ENCODE results near the gene EFCC1.

Gene EFCC1

DNA sequence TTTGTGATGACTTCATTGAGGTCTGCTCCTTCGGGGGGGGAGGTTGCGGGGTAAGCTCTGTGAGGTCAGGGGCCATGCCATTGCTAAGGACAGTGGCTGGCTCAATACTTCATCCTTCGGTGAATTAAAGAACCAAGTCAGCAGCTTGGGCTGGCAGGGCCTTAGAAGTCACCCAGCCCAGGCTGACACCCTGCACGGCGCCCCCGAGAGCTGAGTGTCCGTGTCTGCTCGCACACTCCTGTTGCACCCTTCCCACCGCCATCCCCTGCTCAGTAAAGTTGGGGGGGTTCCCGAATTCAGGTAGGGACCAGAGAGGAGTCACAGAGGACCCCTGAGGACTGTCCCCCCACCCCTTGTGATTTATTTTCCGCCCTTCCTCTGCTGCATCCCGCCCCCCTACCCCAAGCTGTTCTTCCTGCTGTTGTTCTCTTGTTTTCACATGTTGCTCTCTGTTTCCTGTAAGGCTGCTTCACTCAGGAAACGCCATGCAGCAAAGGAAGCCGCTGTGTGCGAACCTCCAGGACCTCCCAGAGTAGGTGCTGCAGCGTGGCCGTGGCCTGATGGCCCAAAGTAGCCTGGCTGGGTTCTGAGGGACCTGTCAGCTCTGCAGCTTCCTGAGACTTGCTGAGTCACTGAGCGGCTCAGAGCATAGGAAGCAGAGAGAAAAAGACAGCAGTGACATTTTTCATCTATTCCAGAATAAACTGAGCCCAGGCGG lies 14.4 kb downstream of the EFCC1 start:
- no peak for DNase-seq

DNA sequence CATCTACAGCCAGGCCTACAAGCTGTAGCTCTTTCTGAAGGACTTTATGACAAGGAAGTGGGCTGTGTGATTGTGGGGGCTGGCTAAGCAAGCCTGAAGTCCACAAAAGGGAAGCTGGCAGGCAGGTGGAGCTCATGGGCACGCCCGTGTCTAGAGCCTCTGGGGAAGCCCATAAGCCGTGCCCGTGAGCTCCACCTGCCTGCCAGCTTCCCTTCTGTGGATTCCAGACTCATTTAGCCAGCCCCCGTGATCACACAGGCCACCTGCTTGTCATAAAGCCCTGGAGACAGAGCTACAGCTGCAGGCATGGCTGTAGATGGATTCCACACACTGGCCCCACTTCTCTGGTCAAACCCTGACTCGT lies 15.2 kb downstream of the EFCC1 start:
- peak; percentile 5 to 69 for DNase-seq

DNA sequence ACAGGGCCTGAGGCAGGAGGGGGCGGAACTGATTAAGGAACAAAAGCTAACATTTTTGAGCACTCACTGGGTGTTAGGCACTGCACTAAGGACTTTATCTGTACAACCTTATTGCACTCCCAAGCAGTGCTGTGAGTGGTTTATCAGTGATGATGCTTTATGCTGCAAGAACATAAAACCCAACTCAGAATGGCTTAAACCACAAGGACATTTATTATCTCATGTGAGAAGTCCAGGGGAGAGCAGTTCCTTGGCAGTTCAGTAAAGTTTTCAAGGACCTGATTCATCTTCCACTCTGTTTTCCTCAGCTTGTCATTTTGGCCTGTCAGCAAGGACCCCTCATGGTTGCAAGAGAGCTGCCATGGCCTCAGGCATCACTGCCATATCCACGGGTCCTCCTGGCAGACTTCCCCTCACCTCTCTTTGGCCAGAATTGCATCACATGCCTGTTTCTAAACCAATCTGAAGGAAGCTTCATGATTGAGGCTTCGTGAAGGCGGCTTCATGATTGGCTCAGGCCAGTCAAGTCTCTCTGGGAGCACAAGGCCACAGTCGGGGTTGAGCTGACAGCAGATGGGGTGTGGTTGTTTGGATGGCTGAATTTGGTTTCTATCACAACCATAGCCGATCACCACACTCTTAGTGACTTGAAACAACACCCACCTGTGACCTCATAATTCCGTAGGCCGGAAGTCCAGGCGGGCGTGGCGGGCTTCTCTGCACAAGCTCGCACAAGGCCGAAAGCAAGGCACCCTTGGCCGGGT lies 15.8 kb downstream of the EFCC1 start:
- DNase-seq: no peak

DNA sequence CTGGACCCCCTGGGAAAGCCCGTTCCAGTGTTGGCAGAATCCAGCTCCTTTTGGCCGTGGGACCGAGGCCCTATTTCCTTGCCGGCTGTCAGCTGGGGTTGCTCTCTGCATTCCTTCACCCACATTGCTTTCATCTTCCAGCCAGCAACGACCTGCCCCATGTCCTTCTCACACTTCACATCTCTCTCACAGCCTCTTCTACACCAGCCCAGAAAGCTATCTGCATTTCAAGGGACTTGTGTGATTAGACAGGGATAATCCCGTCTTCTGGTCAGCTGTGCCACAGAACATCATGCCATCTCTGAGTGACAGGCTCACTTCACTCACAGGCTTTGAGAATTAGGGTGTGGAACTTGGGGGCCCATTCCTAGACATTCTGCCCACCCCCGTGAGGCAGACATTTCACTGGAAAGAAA lies 16.4 kb downstream of the EFCC1 start:
- DNase-seq: no peak

DNA sequence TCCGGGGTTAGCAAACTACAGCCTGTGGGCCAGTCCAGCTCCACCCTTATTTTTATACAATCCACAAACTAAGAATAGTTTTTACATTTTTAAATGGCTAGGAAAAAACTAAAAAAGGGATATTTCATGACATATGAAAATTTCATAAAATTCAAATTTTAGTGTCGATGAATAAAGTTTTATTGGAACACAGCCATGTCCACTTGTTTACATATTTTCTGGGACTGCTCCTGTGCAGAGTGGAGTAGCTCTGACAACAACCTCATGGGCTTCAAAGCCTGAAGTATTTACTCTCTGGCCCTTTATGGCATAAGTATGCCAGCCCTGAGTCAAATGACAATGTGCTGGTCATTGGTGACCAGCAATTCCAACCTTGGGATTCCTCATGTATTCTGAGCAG lies 17.2 kb downstream of the EFCC1 start:
- no peak for DNase-seq

DNA sequence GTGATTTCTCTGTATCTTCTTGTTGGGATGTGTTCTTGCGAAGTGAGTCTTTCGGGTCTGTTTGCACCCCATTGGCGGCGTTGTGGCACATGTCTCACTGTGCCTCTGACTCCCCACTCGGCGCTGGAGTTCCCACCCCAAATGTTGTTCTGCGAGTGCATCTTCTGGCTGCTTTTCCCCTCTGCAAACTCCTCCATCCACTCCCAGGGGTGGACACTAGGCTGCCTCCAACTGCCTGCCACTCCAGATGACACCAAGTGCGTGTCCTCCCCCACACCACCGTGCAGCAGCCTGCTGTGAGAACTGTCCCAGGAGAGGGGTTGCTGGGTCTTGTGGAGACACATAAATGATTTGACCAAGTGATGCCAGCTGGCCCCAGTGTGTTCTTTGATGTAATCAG lies 17.6 kb downstream of the EFCC1 start:
- no peak for DNase-seq

DNA sequence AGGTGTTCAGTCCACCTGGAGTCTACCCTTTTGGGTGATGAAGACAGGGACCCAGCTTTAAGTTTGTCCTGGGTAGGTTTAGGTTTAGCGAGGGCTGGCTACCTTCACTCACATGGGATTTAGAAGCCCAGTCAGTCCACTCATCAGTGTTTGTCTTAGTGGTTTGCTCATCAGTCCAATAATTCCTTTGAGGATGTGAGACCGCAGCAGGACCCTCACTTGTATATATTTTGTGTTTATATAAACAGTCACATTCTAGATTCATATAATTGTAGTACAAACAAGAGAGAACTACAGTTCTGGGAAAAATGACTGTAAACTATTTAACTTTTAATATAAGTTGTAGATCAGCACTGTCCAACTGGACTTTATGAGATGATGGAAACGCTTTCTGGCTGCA lies 18.2 kb downstream of the EFCC1 start:
- no peak for DNase-seq

DNA sequence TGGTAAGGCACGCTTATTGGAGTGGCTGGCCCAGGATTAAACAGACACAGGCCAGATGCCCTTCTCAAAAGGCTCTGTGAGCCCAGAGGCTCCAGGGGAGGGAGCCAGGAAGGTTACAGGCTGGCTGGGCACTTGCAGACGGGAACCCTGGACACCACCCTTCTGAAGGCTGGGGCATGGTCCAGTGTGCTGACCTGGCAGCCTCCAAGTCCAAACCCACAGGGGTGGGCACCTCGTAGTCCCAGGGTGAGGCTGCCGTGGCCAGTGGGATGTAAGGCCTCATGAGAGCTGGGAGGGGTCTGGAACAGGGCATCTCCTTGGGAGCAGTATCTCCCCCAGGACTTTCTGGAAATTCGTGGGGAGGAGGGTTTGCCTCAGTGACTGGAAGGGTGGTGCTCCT lies 19.6 kb downstream of the EFCC1 start:
- no peak for DNase-seq

DNA sequence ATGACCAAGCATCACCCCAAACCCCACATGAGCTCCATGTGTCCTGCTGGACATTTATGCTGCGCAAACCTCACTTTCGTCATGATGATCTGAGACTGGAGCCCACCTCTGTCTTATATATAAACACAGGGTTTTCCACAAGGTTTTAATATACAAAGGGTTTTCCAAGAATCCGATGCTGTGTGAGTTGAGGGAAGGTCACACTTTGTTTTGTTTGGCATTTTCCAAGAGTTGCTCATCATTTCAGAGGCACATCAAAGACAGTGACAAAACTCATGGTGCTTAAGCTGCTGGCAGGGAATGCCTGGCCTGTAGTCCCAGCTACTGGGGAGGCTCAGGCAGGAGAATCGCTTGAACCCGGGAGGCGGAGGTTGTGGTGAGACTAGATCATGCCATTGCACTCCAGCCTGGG lies 20.0 kb downstream of the EFCC1 start:
- no peak for DNase-seq

DNA sequence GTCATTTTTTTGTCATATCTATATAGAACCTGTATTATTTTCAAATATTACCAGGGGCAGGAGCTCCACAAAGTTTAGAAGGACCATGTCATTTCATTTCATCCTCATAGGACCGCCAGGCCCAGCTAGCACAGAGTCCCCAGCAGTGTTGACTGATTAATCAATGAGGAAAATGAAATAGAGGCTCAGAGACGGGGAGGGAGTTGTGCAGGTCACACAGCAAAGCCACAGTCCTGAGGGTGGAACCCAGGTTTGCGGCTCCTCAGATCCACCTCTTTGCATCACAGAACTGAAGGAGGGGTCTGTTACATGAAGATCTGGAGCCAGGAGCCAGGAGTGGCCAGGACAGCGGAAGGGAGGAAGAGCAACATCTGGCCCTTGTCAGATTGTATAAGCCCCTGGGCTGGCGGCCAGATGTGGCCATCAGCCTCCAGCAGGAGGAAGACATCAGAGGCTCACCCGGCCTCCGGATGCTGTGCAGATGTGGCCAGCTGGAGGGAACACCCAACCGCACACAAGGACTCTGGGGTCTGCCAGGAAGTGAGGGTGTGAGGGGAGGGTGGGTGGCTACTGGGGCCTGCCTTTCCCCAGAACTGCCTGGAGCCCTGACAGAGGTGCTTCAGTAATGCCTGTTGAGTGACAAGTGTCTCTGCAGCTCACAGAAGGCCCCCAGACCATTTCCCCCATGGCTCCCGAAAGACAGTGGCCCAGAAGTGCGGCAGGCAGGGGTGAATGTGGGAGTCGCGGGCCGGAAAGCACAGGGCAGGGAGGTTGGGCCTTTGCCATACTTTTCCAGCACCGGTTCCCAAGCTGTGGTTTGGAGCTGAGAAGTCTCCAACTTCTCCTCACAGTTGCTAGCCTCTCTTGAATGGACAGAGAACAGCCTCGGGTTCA lies 21.3 kb downstream of the EFCC1 start:
- DNase-seq: no peak

DNA sequence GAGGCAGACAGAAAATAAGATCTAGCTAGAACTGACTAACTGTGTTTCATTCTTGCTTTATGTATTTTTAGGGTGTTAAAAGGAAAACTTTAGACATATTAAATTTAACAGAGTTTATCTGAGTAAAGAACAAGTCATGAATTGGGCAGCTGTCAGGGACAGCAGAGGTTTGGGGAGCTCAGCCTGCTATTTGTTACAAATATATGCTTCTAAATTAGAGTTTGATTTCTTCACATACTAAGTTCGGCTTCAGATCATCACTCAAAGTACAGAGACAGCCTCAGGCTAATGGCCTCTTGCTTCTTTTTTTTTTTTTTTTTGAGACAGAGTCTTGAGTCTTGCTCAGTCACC lies 21.9 kb downstream of the EFCC1 start:
- no peak for DNase-seq

DNA sequence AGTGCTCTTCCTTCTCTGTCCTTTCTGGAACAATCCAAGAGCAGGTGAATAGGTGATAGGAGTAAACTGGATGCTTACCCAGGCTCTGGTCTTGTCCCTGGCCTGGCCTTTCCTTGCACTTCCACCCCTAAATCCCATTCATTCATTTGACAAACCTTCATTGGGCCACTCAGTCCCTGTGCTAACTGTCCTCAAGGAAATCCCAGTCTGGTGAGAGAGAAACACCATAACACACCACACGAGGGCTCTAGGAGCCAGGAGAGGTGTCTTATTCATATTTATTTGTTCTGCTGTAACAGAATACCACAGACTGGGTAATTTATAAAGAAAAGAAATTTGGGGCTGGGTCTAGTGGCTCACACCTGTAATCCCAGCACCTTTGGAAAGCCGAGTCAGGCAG lies 22.8 kb downstream of the EFCC1 start:
- no peak for DNase-seq

DNA sequence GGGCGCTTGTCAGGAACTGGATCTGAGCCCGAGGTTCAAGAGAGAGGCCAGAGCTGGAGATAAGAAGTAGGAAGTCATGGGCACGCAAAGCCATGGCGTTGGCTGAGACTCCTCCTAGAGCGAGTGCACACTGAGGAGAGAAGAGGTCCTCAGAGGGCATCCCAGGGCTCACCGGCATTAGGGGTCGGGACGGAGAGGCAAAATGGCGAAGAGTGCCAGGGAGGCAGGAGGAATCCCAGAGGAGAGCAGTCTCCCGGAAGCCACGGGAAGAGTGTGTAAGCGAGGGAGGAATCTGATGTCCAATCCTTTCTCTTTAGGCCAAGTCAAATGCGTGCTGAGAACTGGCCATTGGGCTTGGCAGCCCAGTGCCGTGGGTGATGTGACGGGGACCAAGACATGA lies 24.0 kb downstream of the EFCC1 start:
- DNase-seq: no peak

DNA sequence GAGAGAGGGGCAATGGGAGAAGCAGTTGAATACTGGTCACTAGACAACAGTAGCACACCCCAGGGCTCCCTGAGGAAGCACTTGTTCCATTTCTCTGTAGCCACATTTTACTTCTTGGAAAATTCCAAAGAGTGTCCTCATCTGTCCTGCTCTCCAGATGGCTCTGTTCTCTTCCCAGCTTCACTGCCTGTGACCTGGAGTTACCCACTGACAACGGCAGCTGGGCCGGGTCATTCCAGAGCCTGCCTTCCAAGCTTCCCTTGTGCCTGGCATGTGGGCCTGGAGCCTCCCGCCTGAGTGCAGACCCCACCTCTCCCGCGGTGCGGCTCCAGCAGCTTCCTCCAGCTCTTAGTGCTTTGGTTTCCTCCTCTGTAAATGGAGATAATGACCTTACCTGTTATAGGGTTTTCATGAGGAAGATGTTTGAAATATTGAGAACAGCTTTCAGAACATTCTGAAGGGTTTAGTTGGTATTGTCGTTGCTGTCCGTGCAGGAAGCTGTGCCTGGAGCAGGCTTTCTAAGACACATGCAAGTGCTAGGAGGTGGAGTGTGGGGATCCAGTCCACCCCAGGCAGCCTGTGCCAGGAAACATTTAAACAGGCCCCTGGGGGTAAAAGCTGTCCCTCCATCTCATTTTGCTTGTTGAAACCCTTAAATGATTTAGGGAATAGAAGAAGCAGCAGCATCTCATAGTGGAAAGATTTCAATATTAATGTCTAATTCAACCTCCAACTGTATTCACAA lies 24.8 kb downstream of the EFCC1 start:
- no peak for DNase-seq

DNA sequence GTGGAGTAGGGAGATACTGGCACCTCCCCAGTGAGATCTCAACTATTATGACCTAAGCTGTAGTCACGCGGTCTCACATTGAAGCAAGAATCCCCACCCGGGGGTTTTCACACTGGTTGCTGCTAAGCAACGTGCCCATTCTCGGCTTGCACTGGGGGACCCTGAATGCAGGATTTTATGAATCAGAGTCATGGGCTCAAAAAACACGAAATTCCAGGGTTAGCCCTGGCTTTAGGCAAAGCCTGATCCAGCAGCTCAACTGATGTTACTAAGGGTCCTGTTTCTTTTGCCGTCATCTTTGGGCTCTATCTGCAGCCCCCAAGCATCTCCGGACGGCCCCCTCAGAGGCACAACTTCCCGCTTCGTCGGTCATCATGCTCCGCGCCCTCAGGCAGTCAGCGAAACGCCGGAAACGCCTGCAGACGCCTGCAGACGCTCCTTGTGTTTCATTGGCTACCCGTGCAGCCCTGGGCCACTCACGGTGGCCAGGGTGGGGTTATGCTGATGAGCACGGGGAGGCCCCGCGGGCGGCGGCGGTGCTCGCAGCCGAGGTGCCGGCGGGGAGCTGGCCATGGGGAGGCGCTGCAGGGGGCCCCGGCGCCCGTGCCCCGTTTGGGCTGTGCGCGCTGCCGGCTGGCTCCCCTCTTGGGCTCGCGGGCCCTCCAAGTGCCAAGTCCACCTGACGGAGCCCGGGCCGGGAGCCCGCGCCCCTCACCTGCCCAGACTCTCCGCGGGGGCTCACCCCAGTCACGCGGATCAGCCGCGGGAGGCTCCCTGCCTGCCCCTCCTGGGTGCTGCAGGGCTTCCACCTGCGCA lies 25.8 kb downstream of the EFCC1 start:
- peak; percentile 62 to 86 for DNase-seq

DNA sequence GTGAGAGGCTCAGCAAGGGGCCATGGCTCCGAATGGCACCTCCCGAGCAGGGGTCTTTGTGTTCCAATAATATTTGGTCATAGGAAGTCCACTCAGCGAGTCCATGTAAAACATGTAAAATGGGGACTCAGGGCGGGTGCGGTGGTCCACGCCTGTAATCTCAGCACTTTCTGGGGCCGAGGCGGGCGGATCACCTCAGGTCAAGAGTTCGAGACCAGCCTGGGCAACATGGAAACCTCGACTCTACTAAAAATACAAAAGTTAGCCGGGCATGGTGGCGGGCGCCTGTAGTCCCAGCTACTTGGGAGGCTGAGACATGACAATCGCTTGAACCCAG lies 26.4 kb downstream of the EFCC1 start:
- no peak for DNase-seq

DNA sequence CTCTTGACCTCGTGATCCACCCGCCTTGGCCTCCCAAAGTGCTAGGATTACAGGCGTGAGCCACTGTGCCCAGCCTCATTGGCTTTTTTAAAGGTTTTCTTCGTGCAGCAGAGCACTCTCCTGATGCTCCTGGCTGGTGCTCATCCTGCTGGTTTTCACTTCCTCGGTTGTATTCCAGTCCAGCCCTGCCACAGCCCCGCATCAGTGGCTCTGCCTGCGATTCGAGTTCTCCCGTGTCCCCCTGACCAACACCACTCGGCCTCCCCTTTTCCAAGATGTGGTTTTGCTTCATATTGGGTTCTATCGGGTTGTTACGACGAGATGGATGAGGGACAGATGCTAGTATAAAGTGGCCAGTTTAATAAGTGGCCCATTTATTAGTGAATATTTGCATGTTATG lies 27.8 kb downstream of the EFCC1 start:
- no peak for DNase-seq

DNA sequence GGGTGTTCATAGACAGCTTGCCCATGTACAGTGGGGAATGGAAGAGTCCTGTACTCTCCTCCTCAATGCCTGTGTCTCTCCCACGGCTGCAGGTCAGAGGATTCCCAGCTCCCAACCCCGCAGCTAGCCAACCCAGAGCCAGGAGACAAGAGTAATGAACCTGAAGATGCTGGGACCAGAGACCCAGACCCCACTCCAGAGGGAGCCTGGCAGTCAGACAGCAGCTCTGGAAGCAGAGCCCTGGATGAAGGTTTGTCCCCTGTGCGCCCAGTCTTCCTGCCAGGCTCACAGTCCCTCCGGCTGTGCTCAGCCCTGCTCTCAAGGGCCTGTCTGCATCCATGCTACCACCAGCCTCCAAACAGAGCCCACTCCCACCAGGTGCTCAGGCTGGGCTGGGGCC lies 29.5 kb downstream of the EFCC1 start:
- DNase-seq: no peak

DNA sequence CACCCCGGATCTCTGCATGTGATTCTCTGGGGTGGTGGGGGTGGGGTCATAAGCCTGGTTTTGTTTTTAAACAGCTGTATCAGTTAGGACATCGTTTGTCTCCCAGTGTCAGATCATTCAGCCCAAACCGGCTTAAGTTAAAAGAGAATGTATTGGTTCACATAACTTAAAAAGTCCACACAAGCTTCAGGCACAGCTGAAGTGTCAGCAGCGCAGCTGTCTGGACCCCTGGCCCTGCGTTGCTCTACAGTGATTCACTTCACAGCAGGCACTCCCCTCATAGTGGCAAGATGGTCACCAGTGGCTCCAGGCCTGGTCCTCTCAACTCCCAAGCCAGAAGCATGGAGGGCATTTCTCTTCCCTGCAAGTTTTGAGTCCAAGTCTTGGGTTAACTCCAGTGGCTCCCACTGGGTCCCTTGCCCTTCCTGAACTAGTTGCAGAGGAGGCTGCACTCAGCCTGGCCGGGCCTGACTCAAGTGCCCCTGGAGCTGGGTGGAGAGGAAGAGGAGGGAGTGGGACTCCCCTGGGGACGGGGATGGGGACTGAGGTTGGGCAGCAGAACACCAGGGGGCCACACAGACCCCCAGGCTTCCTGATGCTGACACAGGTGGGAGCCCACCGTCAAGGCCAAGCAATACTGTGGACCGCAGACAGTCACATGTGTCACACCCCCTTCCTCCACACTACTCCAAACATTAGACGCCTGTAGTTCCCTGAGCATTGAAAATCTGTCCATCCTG lies 30.5 kb downstream of the EFCC1 start:
- no peak for DNase-seq

DNA sequence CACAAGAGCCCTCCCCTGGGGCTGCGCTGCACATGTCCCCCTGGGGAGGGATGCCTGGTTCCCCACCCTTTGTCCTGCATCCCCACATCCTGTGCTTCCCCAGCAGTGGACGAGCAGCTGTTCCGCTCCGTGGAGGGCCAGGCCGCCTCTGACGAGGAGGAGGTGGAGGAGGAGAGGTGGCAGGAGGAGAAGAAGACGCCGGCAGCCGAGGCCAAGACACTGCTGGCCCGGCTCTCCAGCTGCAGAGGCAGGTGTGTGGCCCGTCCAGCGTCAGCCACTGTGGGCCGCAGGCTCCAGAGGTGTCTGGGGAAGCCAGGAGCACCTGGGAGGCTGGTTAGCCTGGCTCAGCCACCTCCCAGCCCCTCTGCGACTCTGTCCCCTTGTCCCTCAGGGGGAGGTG lies 31.6 kb downstream of the EFCC1 start:
- no peak for DNase-seq

DNA sequence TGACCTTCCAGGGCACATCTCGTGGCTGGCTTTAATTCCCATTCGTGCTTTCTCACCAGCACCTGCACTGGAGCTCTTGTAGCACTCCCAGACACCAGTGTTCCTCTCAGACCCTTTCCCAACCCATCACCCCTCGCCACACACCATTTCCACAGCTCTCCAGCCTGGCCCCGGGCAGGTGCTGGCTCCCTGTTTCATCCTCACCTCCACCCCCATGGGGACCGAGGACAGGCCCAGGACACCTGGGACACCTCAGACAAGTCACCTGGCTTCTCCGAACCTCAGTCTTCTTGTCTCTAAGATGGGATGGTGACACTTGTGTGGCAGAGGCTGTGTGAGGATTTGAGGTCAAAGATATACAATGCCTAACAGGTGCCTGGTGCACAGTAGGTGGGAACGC lies 32.0 kb downstream of the EFCC1 start:
- no peak for DNase-seq

All from NCI-H187 (cell line).